WERI-Rb-1 (cell line): Measurements from ENCODE around the gene CTSL.

Experiments used
- DNase-seq: peaks from one replicate; pipeline ENCODE4 v3.0.0-alpha.2; 2020
- H3K27ac ChIP-seq: fragments of 250-450 bp; sonication (Bioruptor Pico); 2 replicates; pipeline ENCODE4 v1.5.1; 2020; ENCODE audit warnings: mild to moderate bottlenecking, moderate library complexity
- H3K27me3 ChIP-seq: fragments of 250-450 bp; sonication (Bioruptor Pico); 2 replicates; pipeline ENCODE4 v1.5.1; 2021; ENCODE audit warnings: mild to moderate bottlenecking, low read depth, moderate library complexity; ENCODE audit not compliant: insufficient read depth, severe bottlenecking
- H3K36me3 ChIP-seq: fragments of 250-450 bp; sonication (Bioruptor Pico); 2 replicates; pipeline ENCODE4 v1.5.1; 2020; ENCODE audit warnings: mild to moderate bottlenecking, moderate library complexity
- H3K4me3 ChIP-seq: 2 replicates; pipeline ENCODE4 v1.5.1; 2011; ENCODE audit warnings: low read depth, mild to moderate bottlenecking, control low read depth, low read length
- H3K9me3 ChIP-seq: fragments of 250-450 bp; sonication (Bioruptor Pico); 2 replicates; pipeline ENCODE4 v1.5.1; 2021; ENCODE audit warnings: mild to moderate bottlenecking, moderate library complexity; ENCODE audit not compliant: severe bottlenecking
- TF ChIP-seq, protein P1 (sequence below): IDR thresholded peaks from 2 replicates; pipeline ENCODE4 v1.5.1; 2011; ENCODE audit warnings: low read depth, mild to moderate bottlenecking, control low read depth, inconsistent platforms, low read length

The CTSL gene

DNA sequence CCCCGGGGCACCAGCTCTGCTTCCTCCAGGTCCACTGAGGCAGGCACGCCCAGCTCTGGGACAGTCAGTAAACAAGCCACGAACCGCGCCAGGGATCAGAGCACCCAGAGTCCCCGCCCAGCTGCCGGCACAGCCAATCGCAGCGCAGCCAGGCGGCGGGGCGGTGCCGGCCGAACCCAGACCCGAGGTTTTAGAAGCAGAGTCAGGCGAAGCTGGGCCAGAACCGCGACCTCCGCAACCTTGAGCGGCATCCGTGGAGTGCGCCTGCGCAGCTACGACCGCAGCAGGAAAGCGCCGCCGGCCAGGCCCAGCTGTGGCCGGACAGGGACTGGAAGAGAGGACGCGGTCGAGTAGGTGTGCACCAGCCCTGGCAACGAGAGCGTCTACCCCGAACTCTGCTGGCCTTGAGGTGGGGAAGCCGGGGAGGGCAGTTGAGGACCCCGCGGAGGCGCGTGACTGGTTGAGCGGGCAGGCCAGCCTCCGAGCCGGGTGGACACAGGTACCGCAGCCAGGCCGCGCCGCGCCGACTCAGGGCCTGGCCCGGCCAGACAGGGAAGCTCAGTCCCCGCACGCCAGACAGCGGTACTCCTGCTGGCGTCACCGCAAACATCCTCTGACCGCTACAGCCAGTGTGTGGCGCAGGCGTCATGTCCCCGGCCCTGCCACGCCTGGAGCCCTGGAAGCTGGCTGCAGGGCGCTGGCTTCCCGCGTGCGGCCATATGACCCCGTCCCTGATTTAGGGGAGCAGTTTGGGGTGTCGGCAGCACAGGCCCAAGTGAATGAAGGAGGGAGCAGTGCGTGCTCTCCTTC is at the start of gene CTSL:
TSS of gene CTSL (plus strand) at position 220 of the 810 bp plus-strand sequence. CDS start 1,485 bp downstream, outside the sequence.
- TF ChIP-seq, protein P1, sequence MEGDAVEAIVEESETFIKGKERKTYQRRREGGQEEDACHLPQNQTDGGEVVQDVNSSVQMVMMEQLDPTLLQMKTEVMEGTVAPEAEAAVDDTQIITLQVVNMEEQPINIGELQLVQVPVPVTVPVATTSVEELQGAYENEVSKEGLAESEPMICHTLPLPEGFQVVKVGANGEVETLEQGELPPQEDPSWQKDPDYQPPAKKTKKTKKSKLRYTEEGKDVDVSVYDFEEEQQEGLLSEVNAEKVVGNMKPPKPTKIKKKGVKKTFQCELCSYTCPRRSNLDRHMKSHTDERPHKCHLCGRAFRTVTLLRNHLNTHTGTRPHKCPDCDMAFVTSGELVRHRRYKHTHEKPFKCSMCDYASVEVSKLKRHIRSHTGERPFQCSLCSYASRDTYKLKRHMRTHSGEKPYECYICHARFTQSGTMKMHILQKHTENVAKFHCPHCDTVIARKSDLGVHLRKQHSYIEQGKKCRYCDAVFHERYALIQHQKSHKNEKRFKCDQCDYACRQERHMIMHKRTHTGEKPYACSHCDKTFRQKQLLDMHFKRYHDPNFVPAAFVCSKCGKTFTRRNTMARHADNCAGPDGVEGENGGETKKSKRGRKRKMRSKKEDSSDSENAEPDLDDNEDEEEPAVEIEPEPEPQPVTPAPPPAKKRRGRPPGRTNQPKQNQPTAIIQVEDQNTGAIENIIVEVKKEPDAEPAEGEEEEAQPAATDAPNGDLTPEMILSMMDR: peak; percentile 37
- no peaks in the 10 kb centered on the region for H3K9me3 ChIP-seq
- H3K36me3 ChIP-seq: no peaks in the 10 kb centered on the region
- peak within 1 kb of the TSS; percentile 36 for H3K4me3 ChIP-seq
- 0 out of 2 replicates have a peak within 1 kb of the TSS, but pooled peaks have one; percentile 18 for H3K27ac ChIP-seq
- no peaks in the 10 kb centered on the region for H3K27me3 ChIP-seq
- DNase-seq: peak; percentile 44

- no peak for DNase-seq
- peaks cover 9% of the 10 kb centered on the region for H3K36me3 ChIP-seq
- no peaks in the 10 kb centered on the region for H3K27me3 ChIP-seq
- TF ChIP-seq, protein P1: no peak
- no peak overlapping the region for H3K4me3 ChIP-seq
- H3K27ac ChIP-seq: no peak overlapping the region
- no peaks in the 10 kb centered on the region for H3K9me3 ChIP-seq
Measured at GRCh38 chr9:87676976-87677775, 48.7 kb upstream of the CTSL start.

DNA sequence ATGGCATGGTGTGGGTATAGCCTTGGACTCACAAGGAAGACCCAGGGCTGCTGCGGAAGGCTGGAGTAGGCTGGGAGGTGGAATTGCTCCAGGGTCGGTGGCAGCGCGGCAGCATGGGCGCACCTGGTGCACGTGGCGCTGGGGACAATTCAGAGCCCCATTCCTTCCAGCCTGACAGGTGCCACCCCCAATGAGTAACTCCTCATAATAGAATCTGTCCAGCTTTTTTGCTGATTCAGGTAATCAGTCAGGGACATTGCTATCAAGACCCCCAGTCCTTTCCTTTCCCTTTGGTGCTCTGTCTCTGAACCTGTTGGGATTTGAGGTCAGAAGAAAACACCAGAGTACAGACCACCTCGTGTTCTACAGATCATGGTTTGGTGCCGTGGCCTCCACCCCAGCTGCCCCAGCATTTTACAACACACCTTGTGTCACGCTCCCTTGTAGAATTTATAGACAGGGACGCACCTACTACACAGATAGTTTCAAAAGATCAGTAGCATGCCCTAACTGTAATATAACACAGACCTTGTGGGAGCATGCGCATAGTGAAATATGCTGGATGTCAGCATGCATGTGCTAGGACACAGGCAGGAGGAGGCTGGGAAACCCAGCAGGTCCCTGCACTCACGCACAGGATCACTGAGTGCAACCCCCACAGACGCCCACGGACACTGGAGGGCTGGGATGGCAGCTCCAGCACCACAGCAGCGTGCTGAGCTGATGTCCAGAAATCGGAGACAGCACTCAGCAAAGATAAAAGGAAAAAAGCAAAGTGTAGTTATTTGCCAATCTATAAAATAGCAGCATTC is 47.9 kb upstream of the CTSL start:
- Histone ChIP-seq H3K4me3 (no peak overlapping the region), H3K9me3 (no peaks in the 10 kb centered on the region), H3K27me3 (no peaks in the 10 kb centered on the region), H3K27ac (no peak overlapping the region), H3K36me3 (peaks cover 12% of the 10 kb centered on the region)
- TF ChIP-seq, protein P1: no peak
- no peak for DNase-seq

DNA sequence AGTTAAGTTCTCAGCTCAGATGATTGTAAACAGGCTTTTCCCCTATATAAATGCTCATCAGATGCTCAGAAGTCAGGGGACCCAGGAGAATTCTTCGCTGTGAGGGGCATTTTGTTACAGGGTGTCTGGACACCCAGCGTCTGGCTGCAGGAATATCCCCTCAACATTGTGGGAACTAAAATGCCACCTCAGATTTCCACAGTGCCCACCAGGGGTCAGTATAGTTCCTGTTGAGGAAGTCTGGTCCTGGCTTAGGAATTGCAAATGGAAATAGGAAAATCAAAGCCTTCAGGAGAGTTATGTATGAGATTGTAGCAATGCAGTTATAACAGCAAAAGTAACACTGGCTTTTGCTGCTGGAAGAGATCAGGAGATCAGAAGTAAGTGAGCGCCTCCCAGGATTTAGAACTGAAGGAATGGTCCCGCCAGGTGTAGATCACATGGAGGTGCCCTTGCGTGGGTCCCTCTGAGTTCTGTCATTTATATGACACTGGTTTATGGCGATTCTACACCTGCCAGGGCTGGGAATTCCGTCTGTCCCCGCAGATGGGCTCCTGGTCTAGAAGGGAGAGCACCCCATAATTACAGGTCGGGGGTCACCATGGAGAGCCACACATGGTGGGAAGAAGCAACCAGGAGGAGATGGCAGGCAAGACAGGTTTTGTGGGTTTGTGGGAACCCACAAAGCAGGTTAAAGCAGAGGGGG is 47.1 kb upstream of the CTSL start:
- Histone ChIP-seq H3K27ac (no peak overlapping the region), H3K9me3 (no peaks in the 10 kb centered on the region), H3K4me3 (no peak overlapping the region), H3K36me3 (peaks cover 15% of the 10 kb centered on the region), H3K27me3 (no peaks in the 10 kb centered on the region)
- DNase-seq: peak; percentile 67
- TF ChIP-seq, protein P1: peak; percentile 70
